ENCODE data around the gene GRK5.

DNA sequence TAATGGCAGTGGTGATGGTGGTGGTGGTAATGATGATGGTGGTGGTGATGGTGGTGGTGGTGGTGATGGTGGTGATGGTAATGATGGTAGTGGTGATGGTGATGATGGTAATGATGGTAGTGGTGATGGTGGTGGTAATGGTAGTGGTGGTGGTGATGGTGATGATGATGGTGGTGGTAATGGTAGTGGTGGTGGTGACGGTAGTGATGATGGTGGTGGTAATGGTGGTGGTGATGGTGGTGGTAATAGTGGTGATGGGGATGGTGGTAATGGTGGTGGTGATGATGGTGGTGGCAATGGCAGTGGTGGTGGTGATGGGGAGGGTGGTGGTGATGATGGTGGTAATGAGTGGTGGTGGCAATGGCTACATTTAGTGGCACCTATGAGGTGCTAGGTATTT, 105.7 kb downstream of the GRK5 start:
- TF ChIP-seq, protein P1, sequence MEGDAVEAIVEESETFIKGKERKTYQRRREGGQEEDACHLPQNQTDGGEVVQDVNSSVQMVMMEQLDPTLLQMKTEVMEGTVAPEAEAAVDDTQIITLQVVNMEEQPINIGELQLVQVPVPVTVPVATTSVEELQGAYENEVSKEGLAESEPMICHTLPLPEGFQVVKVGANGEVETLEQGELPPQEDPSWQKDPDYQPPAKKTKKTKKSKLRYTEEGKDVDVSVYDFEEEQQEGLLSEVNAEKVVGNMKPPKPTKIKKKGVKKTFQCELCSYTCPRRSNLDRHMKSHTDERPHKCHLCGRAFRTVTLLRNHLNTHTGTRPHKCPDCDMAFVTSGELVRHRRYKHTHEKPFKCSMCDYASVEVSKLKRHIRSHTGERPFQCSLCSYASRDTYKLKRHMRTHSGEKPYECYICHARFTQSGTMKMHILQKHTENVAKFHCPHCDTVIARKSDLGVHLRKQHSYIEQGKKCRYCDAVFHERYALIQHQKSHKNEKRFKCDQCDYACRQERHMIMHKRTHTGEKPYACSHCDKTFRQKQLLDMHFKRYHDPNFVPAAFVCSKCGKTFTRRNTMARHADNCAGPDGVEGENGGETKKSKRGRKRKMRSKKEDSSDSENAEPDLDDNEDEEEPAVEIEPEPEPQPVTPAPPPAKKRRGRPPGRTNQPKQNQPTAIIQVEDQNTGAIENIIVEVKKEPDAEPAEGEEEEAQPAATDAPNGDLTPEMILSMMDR (IDR thresholded peaks at IDR 0.05), result no peak
- no peak for TF ChIP-seq POLR2A (IDR thresholded peaks at IDR 0.05)

Measured in Peyer's patch (tissue), 4 donors.